ENCODE measurements around the gene MLKL.
A peak's percentile ranks its signal among the peaks of the same experiment; 100 is the strongest.

MLKL gene

DNA sequence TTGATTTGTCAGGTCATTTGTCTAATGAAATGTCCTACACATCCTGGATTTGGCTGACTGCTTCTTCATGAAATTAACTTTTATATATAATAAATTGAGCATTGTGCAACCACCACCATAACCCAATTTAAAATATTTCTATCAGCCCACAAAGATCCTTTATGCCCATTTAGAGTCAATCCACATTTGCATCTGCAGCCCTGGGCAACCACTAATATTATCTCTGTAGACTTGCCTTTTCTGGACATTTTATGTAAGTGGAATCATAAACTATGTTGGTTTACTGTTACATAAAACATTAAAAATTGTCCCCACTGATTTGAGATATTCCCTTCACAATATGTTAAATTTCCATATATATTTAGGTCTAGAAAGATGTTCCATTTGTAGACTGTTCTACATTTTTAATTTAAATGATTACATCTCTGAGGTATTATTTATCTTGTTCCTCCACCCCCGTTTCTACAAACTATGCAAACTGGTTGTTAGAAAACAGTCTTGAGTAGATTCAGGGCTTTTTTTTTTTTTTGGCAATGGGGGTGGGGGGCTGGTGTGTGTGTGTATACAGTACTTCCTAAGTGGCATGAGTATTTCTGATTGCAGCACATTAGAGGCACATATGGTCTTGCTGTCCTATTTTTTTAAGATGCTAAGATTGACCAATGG lies 50.7 kb downstream of the MLKL start:
- peaks cover 59% of the 10 kb centered on the region for H3K36me3 Mint-ChIP-seq (ENCODE audit: insufficient read depth)
- peaks cover 13 to 29% of the 10 kb centered on the region in 2 donors for H3K4me1 Mint-ChIP-seq (ENCODE audit: low read depth in 2 of 2)
- no peak for DNase-seq
- no peaks in the 10 kb centered on the region for H3K27me3 Mint-ChIP-seq
- peak overlapping the region in 1 of 2 donors; percentile 71 for H3K27ac Mint-ChIP-seq
- H3K9me3 Mint-ChIP-seq: no peaks in the 10 kb centered on the region
- H3K4me3 Mint-ChIP-seq: no peak overlapping the region
- ATAC-seq (replicated peaks): no peak

- Mint-ChIP-seq H3K27ac (no peak overlapping the region), H3K9me3 (no peaks in the 10 kb centered on the region), H3K4me3 (no peak overlapping the region), H3K4me1 (ENCODE audit: low read depth in 2 of 2) (no peaks in the 10 kb centered on the region), H3K27me3 (no peaks in the 10 kb centered on the region), H3K36me3 (ENCODE audit: insufficient read depth) (peaks cover 84% of the 10 kb centered on the region)
- ATAC-seq (replicated peaks) (no peak), DNase-seq (no peak)
Observed at GRCh38 chr16:74641969-74642368, 58.7 kb downstream of the MLKL start.

DNA sequence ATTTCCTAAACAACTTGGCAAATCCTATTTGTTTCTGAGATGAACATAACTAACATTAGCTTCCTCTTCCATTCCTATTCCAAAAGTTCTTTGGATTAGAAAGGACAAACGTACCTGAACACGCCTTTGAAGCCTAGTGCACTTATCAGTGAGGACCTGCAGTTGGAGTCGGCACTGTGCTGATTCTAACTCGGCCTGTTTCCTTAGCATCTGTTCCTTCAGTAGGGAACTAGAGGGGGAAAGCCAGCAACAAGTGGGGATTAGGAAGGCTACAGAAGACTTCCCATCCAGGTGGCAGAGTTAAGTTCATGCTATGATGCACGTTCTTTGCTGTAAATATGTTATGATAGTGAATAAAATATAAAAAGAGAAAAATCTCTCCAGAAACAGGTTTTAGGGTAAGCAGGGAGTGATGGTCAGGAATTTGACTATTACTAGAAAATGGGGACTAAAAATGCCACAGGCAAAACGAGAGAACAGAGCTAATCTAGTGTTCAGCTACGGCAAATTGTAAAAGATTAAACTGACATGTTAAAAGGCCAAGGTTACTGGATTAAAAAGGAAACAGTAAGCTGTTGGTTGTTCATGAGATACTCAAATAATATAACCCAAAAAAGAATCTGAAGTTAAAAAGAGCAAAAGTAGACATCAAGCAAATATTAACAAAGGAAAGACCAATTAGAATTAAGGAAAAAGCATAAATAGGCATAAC lies 62.8 kb downstream of the MLKL start:
- Mint-ChIP-seq H3K27me3 (no peaks in the 10 kb centered on the region), H3K4me3 (no peak overlapping the region), H3K4me1 (ENCODE audit: low read depth in 2 of 2) (no peaks in the 10 kb centered on the region), H3K27ac (peak overlapping the region; percentile 66 to 78), H3K36me3 (ENCODE audit: insufficient read depth) (peaks cover 79% of the 10 kb centered on the region), H3K9me3 (no peaks in the 10 kb centered on the region)
- ATAC-seq (replicated peaks) (no peak), DNase-seq (no peak)

GRCh38 chr16:74635303-74635702 lies 65.4 kb downstream of the MLKL start:
- no peak overlapping the region for H3K27ac Mint-ChIP-seq
- no peaks in the 10 kb centered on the region for H3K9me3 Mint-ChIP-seq
- H3K4me1 Mint-ChIP-seq (ENCODE audit: low read depth in 2 of 2): no peaks in the 10 kb centered on the region
- no peak overlapping the region for H3K4me3 Mint-ChIP-seq
- ATAC-seq (replicated peaks) (no peak), DNase-seq (no peak)
- H3K27me3 Mint-ChIP-seq: no peaks in the 10 kb centered on the region
- H3K36me3 Mint-ChIP-seq (ENCODE audit: insufficient read depth): peaks cover 79% of the 10 kb centered on the region

DNA sequence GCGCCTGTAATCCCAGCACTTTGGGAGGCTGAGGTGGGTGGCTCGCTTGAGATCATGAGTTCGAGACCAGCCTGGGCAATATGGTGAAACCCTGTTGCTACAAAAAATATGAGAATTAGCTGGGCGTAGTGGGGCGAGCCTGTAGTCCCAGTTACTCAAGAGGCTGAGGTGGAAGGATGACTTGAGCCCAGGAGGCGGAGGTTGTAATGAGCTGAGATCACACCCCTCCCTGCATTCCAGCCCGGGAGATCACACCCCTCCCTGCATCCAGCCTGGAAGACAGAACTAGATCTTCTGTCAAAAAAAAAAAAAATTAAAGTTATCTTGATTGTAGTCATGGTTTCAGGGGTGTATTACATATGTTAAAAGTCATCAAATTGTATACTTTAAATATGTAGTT lies 67.0 kb downstream of the MLKL start:
- H3K4me3 Mint-ChIP-seq: no peak overlapping the region

DNA sequence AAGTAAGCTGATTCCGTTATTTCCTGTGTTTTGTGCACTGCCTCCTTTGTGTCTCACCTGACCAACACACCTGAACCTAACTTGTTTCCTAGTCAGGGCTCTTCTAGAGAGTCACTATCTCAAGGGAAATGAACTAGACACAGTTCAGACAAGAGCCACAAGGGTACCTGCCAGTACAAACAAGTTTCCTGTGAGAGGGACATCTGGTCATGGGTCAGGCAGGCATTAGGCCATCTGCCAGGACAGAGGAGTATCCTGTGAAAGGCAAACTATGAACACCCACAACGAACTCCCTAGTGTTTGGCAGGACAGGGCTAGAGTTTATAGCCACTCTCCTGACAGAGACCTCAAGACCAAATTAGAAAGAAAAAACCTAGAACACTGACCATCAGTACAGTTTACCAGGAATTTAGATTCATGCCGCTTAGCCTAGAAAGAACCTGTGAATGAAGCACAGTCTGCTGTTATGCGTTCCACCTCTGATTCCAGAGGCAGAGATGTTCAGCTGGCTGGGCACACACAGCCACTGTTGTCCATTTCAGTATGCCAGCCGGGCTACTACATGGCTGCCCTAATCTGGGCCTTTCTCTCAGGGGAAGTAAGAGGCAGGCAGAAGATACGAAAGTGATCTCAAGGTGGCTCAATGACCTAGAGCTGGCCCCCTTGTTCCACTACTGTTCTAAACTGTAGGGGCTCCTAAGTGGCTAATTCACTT lies 73.0 kb downstream of the MLKL start:
- DNase-seq: no peak
- no peaks in the 10 kb centered on the region for H3K27me3 Mint-ChIP-seq
- ATAC-seq (replicated peaks): no peak
- H3K27ac Mint-ChIP-seq: peak overlapping the region; percentile 65 to 79
- H3K4me1 Mint-ChIP-seq (ENCODE audit: low read depth in 2 of 2): peaks cover 6 to 10% of the 10 kb centered on the region in 2 donors
- H3K36me3 Mint-ChIP-seq (ENCODE audit: insufficient read depth): peaks cover 86% of the 10 kb centered on the region
- no peak overlapping the region for H3K4me3 Mint-ChIP-seq
- H3K9me3 Mint-ChIP-seq: no peaks in the 10 kb centered on the region

More for the DNA sequence above, 67.0 kb downstream of the MLKL start:
- Mint-ChIP-seq H3K36me3 (ENCODE audit: insufficient read depth) (peaks cover 83% of the 10 kb centered on the region), H3K9me3 (no peaks in the 10 kb centered on the region), H3K27me3 (no peaks in the 10 kb centered on the region), H3K4me1 (ENCODE audit: low read depth in 2 of 2) (no peaks in the 10 kb centered on the region), H3K27ac (no peak overlapping the region)
- ATAC-seq (replicated peaks) (no peak), DNase-seq (no peak)

DNA sequence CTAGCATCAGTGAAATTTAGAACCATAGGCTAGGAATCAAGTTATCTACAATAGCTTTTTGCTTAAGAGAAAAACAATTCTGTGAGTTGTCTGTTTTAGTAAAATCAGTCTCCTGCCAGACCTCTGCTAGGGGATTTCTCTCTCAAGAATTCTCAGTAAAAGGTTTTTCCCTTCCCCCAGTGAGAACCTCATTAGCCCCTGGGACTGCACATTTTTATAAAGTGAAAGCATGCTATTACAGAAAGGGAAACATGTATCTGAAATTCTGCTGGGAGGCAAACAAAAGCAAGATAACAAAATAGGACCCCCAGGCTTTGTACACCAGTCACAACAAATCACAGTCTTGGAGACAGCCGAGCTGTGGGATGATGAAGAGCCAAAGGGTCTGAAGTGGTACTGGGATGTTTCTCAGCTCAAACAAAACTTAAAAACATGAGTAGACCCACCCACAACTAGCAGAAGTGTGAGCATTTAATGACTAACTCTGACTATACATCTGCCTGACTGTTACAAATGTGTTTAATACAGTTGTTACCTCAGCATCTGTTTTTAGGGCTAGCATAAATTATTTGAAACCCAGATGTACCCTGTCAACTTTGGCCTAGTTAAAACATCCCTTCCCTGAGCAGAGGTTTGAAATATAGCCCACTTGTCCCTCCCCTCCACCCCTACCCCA lies 73.8 kb downstream of the MLKL start:
- no peaks in the 10 kb centered on the region for H3K27me3 Mint-ChIP-seq
- H3K4me1 Mint-ChIP-seq (ENCODE audit: low read depth in 2 of 2): peaks cover 6 to 10% of the 10 kb centered on the region in 2 donors
- DNase-seq (no peak), ATAC-seq (replicated peaks) (no peak)
- no peak overlapping the region for H3K4me3 Mint-ChIP-seq
- no peaks in the 10 kb centered on the region for H3K9me3 Mint-ChIP-seq
- H3K36me3 Mint-ChIP-seq (ENCODE audit: insufficient read depth): peaks cover 86% of the 10 kb centered on the region
- peak overlapping the region; percentile 65 to 79 for H3K27ac Mint-ChIP-seq

DNA sequence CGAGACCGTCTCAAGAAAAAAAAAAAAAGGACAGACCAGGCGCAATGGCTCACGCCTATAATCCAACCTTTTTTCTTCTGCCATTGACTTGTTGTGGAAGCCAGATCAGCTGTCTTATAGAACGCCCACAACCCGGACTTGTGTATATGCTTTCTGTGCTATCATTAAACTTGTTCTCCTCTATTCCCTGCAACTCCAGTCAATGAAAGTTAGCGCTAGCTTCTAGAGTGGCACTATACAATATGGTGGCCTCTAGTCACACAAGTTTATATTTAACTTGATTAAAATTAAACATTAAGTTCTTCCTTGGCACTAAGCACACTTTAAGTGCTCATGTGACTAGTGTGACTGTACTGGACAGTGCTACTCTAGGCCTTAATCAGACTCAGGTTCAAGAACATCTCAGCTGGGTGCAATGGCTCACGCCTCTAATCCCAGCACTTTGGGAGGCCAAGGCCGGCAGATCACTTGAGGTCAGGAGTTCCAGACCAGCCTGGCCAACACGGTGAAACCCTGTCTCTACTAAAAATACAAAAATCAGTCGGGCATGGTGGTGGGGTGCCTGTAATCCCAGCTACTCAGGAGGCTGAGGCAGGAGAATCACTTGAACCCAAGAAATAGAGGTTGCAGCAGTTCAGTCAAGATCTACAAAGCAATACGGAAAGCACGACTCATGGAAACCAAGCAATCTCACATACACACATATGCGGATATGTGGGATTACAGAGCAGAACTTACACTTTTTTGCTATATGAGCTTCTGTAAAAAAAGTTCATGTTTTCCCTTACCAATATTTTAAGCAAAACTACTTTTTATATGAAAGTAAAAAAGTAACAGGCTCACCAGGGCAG lies 74.9 kb downstream of the MLKL start:
- Mint-ChIP-seq H3K36me3 (ENCODE audit: insufficient read depth) (peaks cover 81% of the 10 kb centered on the region), H3K4me1 (ENCODE audit: low read depth in 2 of 2) (peaks cover 6 to 10% of the 10 kb centered on the region in 2 donors), H3K27ac (peak overlapping the region; percentile 6 to 44), H3K9me3 (no peaks in the 10 kb centered on the region), H3K27me3 (no peaks in the 10 kb centered on the region), H3K4me3 (no peak overlapping the region)
- ATAC-seq (replicated peaks) (no peak), DNase-seq (no peak)

DNA sequence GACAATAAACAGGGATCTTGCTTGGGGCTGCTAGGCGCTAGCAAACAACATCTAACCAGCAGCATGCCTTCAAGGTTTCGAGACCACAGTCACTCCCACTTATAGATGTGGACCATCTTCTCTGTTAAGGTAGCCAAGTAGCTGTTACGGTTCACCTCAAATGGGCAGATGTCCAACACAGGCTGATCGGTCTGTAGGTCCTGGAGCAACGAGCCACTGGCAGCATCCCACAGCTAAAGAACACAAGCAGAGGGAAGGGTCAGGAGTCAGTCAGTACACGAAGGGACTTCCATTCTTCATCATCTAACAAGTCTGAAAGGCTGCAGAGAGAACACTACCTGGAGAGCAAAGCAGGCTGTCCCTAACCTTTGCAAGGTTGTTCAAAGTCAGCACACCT lies 76.8 kb downstream of the MLKL start:
- Mint-ChIP-seq H3K27ac (no peak overlapping the region), H3K36me3 (ENCODE audit: insufficient read depth) (peaks cover 73% of the 10 kb centered on the region), H3K4me3 (no peak overlapping the region), H3K9me3 (no peaks in the 10 kb centered on the region), H3K27me3 (no peaks in the 10 kb centered on the region), H3K4me1 (ENCODE audit: low read depth in 2 of 2) (peaks cover 6 to 10% of the 10 kb centered on the region in 2 donors)
- ATAC-seq (replicated peaks): no peak
- no peak for DNase-seq

DNA sequence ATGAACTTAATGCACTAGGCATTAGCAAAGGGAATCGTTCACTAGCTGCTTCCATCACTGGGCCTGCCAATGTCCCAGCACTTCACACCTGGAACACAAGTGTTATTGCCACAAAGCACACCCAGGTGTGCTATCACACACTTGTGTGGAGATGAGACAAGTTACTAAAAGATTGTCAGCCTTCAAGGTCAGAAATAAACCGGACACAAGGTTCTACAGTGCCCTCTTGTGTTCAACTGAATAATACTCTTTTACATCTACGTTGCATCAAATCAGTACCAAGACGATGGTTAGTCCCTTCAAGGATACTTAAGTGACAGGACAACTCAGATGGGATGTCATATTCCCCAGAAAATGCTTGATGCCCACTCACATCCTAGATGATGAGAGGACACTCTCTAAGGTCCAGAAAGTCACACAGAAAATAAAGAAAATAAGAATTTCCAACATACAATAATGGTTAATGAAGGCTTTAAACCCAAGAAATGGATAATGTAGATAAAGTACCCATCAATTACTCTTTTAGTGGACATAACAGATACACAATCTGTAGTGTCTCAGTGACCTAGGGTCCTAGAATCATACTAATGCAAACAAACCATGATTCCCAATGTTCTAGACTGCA lies 77.3 kb downstream of the MLKL start:
- peak; percentile 65 for ATAC-seq (replicated peaks)
- Mint-ChIP-seq H3K9me3 (no peaks in the 10 kb centered on the region), H3K36me3 (ENCODE audit: insufficient read depth) (peaks cover 68% of the 10 kb centered on the region), H3K4me3 (no peak overlapping the region), H3K27ac (peak overlapping the region in 1 of 2 donors; percentile 50), H3K27me3 (no peaks in the 10 kb centered on the region), H3K4me1 (ENCODE audit: low read depth in 2 of 2) (peaks cover 6 to 10% of the 10 kb centered on the region in 2 donors)
- peak in 1 of 3 experiments; percentile 11 for DNase-seq

GRCh38 chr16:74622005-74622404 lies 78.7 kb downstream of the MLKL start:
- Mint-ChIP-seq H3K4me1 (ENCODE audit: low read depth in 2 of 2) (peaks cover 6% of the 10 kb centered on the region in 2 donors), H3K9me3 (no peaks in the 10 kb centered on the region), H3K4me3 (no peak overlapping the region), H3K36me3 (ENCODE audit: insufficient read depth) (peaks cover 56% of the 10 kb centered on the region), H3K27ac (no peak overlapping the region), H3K27me3 (no peaks in the 10 kb centered on the region)
- no peak for DNase-seq
- no peak for ATAC-seq (replicated peaks)

Data from effector memory CD8-positive, alpha-beta T cell (primary cell).